HG03196 (cell line): Measurements from ENCODE around the gene GPR156.

ENCODE experiments used
- ATAC-seq: cut with Tn5 transposase; IDR thresholded peaks from one replicate; pipeline ENCODE4 v1.9.1; 2021; ENCODE audit not compliant: unreplicated experiment

The GPR156 gene

DNA sequence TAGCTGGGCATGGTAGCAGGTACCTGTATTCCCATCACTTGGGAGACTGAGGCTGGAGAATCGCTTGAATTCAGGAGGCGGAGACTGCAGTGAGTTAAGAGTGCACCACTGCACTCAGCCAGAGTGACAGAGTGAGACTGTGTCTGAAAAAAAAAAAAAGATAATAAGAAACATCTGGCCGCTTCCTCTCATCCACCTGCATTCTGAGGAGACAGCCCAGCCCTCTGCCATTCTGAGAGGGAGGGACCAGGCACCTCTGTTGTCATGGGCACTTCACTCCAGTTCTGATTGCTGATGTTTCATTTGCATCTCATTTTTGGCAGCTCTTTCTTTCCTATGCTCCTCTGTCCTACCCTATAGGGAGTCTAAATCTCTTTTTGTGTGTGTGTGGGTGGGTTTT, 154.4 kb downstream of the GPR156 start:
- ATAC-seq = no peak

DNA sequence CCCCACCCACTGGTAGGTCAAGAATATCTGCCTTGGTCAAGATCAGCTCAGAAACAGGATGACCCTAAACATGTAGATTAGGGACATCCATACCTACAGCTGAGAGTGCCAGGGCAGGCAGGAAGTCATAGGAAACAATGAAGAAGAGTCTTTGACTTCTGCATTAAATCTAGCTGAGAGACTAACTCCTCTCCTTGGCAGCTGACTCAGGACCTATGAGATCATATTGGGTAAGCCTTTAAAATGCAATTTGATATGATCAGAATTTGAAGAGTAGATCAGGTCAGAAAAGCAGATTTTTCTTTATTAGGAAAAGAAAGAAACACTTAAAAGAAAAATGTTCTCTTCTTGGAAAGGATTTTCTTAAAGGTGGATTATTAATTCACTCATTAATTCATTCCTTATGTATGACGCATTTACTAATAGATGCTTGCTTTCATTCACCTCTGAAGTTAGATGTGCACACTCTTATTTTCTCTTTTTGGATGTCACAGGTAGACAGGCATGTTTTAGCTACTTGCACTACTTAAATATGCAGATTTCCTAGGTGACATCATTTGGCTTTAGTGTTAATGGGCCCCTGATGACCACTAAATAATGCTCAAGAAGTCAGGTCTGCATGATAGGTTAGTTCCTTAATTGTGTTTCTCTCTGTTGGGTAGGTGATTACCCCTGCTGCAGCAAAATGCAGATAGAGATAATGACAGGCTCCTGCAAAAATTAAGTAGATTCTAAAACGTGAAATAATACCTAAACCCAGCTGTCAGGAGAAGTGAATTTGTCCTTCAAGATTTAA, 155.1 kb downstream of the GPR156 start:
- no peak for ATAC-seq

DNA sequence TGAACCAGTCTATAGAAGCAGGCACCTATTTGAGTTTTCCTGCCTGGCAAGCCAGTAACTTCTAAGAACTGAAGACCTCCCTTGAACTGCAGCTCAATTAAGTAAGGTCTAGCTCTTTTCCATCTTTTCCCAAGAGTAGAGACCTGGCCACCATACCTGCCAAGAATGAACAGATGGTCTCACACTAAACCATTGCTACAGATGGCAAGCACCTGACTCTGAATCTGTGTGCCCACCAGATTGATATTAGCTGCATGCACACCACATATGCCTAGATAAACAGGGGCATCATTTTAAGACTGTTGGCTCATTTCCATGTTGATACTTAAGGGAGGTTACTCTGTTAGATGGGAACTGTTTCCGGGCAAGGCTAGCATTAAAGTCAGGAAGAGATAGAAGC, 156.0 kb downstream of the GPR156 start:
- no peak for ATAC-seq

DNA sequence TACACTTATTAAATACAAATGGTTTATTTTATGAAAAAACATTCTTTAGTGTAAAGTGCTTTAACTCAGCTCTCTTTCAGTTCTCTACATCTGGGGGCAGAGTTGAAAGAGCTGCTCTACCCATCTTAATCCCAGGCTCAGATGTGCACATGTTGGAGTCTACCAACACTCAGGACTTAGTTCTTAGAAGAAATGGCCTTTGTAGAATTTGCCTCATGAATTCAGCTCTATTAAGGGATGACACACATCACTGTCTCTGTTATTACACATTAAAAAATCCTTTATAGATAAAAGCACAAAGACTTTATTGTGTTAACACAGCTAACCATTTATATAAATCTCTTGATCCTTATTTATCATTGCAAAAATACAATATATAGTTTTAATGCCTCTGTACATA, 159.0 kb downstream of the GPR156 start:
- ATAC-seq = no peak

DNA sequence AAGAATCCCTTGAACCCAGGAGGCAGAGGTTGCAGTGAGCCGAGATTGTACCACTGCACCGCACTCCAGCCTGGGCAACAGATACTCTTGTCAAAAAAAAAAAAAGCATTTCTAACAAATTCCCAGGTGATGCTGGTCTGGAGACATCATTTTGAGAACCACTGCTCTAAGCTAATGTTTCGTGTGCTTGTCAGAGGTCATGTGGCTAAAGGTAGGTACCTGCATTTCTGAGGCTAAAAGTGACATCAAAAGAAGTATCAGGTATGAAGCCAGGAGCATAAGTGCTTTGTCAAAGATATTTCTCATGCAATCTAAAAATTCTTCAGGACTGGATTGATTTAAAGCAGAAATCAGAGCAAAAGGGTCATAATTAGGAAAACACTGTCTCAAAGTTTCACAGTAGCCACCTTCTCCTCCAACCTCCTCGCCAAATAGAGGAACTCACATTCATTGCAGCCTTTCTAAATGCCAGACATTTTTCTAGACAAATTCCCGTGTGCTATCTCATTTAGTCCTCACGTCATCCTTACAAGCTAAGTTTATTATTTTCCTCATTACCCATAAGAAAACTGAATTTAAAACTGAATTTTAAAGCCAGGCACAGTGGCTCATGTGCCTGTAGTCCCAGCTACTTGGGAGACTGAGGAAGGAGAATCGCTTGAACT, 165.0 kb downstream of the GPR156 start:
- ATAC-seq = no peak
